BE2C (cell line): ENCODE measurements around the gene MGLL.
"Not testable (repeated sequence)": the region's sequence is repeated elsewhere in the genome, so short reads cannot be mapped to it uniquely, and the experiment has no call there.

Experiments used
- DNase-seq: peaks from one replicate; pipeline ENCODE4 v3.0.0-alpha.2; 2020
- H3K27me3 ChIP-seq: fragments of 250-450 bp; sonication (Bioruptor Pico); 2 replicates; pipeline ENCODE4 v1.5.1; 2020; ENCODE audit warnings: mild to moderate bottlenecking
- H3K36me3 ChIP-seq: fragments of 250-450 bp; sonication (Bioruptor Pico); 2 replicates; pipeline ENCODE4 v1.5.1; 2020; ENCODE audit warnings: mild to moderate bottlenecking
- H3K4me1 ChIP-seq: fragments of 250-450 bp; sonication (Bioruptor Pico); 2 replicates; pipeline ENCODE4 v1.5.1; 2020
- H3K4me3 ChIP-seq: 2 replicates; pipeline ENCODE4 v1.5.1; 2011; ENCODE audit warnings: low read depth, low read length
- H3K9me3 ChIP-seq: fragments of 250-450 bp; sonication (Bioruptor Pico); 2 replicates; pipeline ENCODE4 v1.5.1; 2020
- TF ChIP-seq, protein P1 (sequence below): IDR thresholded peaks from 2 replicates; pipeline ENCODE4 v1.5.1; 2012; ENCODE audit warnings: mild to moderate bottlenecking, low read depth, low read length

The MGLL gene

DNA sequence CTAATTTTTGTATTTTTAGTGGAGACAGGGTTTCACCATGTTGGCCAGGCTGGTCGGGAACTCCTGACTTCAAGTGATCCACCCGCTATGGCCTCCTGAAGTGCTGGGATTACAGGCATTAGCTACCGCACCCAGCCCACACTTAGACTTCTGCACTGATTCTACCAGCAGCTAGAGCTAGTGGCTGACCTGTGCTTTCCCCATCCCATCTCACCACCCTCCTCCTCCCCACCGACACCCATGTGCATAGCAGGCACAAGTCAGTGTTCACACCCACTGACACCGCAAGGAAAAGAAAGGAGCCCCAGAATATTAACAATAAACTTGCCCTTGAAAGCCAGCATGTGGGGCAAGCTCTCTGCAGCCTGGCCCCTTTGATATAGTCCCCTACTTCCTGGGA, 160.7 kb downstream of the MGLL start:
- TF ChIP-seq, protein P1, sequence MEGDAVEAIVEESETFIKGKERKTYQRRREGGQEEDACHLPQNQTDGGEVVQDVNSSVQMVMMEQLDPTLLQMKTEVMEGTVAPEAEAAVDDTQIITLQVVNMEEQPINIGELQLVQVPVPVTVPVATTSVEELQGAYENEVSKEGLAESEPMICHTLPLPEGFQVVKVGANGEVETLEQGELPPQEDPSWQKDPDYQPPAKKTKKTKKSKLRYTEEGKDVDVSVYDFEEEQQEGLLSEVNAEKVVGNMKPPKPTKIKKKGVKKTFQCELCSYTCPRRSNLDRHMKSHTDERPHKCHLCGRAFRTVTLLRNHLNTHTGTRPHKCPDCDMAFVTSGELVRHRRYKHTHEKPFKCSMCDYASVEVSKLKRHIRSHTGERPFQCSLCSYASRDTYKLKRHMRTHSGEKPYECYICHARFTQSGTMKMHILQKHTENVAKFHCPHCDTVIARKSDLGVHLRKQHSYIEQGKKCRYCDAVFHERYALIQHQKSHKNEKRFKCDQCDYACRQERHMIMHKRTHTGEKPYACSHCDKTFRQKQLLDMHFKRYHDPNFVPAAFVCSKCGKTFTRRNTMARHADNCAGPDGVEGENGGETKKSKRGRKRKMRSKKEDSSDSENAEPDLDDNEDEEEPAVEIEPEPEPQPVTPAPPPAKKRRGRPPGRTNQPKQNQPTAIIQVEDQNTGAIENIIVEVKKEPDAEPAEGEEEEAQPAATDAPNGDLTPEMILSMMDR: no peak

DNA sequence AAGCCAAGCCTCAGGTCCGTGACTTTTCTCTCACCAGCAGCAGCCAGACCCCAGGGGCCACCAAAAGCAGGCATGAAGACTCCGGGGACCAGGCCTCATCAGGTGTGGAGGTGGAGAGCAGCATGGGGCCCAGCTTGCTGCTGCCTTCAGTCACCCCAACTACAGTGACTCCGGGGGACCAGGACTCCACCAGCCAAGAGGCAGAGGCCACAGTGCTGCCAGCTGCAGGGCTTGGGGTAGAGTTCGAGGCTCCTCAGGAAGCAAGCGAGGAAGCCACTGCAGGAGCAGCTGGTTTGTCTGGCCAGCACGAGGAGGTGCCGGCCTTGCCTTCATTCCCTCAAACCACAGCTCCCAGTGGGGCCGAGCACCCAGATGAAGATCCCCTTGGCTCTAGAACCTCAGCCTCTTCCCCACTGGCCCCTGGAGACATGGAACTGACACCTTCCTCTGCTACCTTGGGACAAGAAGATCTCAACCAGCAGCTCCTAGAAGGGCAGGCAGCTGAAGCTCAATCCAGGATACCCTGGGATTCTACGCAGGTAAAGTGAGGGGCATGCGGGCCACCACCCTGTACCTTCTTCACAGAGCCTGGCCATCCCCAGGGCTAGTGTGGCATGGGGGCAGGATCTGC, 161.6 kb downstream of the MGLL start:
- TF ChIP-seq, protein P1: no peak
- H3K4me1 ChIP-seq: no peaks in the 10 kb centered on the region
- H3K36me3 ChIP-seq: peaks cover 35% of the 10 kb centered on the region
- DNase-seq: no peak
- H3K27me3 ChIP-seq: no peaks in the 10 kb centered on the region
- H3K4me3 ChIP-seq: no peak overlapping the region
- H3K9me3 ChIP-seq: no peaks in the 10 kb centered on the region

More for the DNA sequence above, 160.7 kb downstream of the MGLL start:
- H3K4me3 ChIP-seq: no peak overlapping the region
- no peaks in the 10 kb centered on the region for H3K9me3 ChIP-seq
- peaks cover 35% of the 10 kb centered on the region for H3K36me3 ChIP-seq
- H3K4me1 ChIP-seq: no peaks in the 10 kb centered on the region
- no peak for DNase-seq
- no peaks in the 10 kb centered on the region for H3K27me3 ChIP-seq

DNA sequence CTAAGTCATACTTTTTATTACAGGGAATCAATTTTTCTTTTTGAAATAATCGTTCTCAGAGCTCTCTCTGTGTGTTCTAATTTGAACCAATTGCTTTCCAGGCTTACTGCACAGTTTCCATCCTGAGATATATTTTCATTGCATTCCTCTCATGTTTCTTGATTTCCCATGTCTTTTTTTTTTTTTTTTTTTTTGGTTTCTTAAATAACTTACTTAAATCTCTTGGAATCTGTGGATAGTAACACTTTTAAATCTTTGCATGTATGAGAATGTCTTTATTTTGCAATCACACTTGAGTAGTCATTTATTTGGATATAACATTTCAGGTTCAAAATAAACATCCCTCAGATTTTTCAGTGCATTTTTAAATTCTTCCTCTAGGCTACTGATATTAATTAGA, 164.1 kb downstream of the MGLL start:
- H3K4me3 ChIP-seq: no peak overlapping the region
- TF ChIP-seq, protein P1: no peak
- no peaks in the 10 kb centered on the region for H3K9me3 ChIP-seq
- no peaks in the 10 kb centered on the region for H3K27me3 ChIP-seq
- DNase-seq: no peak
- no peaks in the 10 kb centered on the region; the same call in 1 of the 2 replicates for H3K4me1 ChIP-seq
- peaks cover 20% of the 10 kb centered on the region for H3K36me3 ChIP-seq

DNA sequence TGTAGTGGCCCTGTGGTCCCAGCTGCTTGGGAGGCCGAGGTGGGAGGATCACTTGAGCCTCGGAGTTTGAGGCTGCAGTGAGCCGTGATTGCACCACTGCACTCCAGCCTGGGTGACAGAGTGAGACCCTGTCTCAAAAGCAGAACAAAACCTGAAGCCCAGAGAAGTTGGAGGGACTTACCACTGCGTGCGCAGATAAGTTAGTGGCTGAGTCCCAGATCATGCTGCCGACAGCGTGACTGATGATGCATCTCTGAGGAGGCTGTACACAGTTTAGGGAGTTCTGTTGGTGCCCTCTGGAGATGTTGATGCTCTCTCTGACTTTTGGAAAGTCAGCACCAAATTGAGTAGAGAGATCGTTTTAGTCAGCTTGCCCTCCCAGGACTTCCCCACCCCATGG, 165.4 kb downstream of the MGLL start:
- DNase-seq: no peak
- Histone ChIP-seq H3K4me3 (no peak overlapping the region), H3K36me3 (peaks cover 20% of the 10 kb centered on the region), H3K27me3 (no peaks in the 10 kb centered on the region), H3K4me1 (no peaks in the 10 kb centered on the region; the same call in 1 of the 2 replicates), H3K9me3 (no peaks in the 10 kb centered on the region)
- TF ChIP-seq, protein P1: no peak

DNA sequence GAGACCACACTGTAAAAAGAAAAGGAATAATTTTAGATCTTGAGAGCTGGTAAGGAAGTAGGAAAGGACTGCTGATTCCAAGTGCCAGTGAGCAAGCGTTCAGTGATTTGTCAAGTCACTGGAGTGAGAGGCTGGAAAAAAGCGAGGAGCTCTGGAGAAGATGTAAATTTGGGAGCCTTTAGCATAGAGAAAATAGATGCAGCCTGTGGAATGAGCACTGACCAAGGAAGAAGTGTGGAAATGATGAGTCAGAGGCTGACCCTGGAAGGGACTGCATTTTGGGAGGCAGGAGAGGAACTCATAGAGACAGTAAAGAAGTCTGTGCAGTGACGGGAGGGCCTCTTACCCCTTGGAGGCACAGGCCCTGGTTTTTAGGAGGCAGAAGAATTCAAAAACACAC, 166.7 kb downstream of the MGLL start:
- TF ChIP-seq, protein P1: no peak
- H3K36me3 ChIP-seq: peaks cover 12% of the 10 kb centered on the region
- H3K4me1 ChIP-seq: no peaks in the 10 kb centered on the region; the same call in 1 of the 2 replicates
- DNase-seq: no peak
- no peak overlapping the region for H3K4me3 ChIP-seq
- H3K27me3 ChIP-seq: no peaks in the 10 kb centered on the region
- no peaks in the 10 kb centered on the region for H3K9me3 ChIP-seq

DNA sequence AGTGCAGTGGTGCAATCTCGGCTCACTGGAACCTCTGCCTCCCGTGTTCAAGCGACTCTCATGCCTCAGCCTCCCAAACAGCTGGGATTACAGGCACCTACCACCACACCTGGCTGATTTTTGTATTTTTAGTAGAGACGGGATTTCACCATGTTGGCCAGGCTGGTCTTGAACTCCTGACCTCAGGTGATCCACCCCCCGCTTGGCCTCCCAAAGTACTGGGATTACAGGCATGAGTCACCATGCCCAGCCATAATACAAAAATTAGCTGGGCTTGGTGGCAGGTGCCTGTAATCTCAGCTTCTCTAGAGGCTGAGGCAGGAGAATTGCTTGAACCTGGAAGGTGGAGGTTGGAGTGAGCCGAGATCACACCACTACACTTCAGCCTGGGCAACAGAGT, 167.3 kb downstream of the MGLL start:
- not testable (repeated sequence) for DNase-seq, H3K9me3 ChIP-seq, H3K27me3 ChIP-seq, H3K4me1 ChIP-seq, H3K36me3 ChIP-seq, H3K4me3 ChIP-seq
